Psoas muscle (tissue), 8 donors: ENCODE results near the gene GJB2. TPM values are rescaled to one million over a fixed set of nuclear protein-coding genes. Genes with fewer than 3 reads are reported as not detected.

Experiments used
- ATAC-seq, 4 donors: fragments of 200-7000 bp; cut with Tn5 transposase; one replicate each; pipeline ENCODE4 v1.9.1; 2020; ENCODE audit warnings: moderate library complexity in 3 of 4, mild to moderate bottlenecking in 2 of 4
- DNase-seq, 2 donors: peaks; one replicate each; pipeline ENCODE4 v3.0.0-alpha.2; 2020
- H3K27ac ChIP-seq: fragments of 200-600 bp; one replicate; pipeline ENCODE4 v1.8.0; 2022
- H3K27me3 ChIP-seq, 3 donors: fragments of 200-600 bp in 1 of 3; one replicate each; pipeline versions ENCODE4 v1.6.1 to v1.8.0; 2013 to 2022; ENCODE audit warnings: low read length in 2 of 3, mild to moderate bottlenecking in 2 of 3, moderate library complexity in 1 of 3; ENCODE audit not compliant: insufficient read depth in 3 of 3
- H3K36me3 ChIP-seq, 2 donors: fragments of 200-600 bp in 1 of 2; one replicate each; pipeline versions ENCODE4 v1.6.1 to v1.8.0; 2013 to 2022; ENCODE audit warnings: low read depth in 1 of 2, mild to moderate bottlenecking in 1 of 2, moderate library complexity in 1 of 2; ENCODE audit not compliant: insufficient read depth in 1 of 2
- H3K4me1 ChIP-seq: fragments of 200-600 bp; one replicate; pipeline ENCODE4 v1.8.0; 2022
- H3K4me3 ChIP-seq: fragments of 200-600 bp; one replicate; pipeline ENCODE4 v1.8.0; 2022; ENCODE audit warnings: mild to moderate bottlenecking
- H3K9me3 ChIP-seq: fragments of 200-600 bp; one replicate; pipeline ENCODE4 v1.8.0; 2022
- CTCF ChIP-seq: fragments of 200-600 bp; IDR thresholded peaks from one replicate; pipeline ENCODE4 v1.8.0; 2022; ENCODE audit warnings: antibody characterized with exemption
- WGBS, 3 donors: extraction: QIAGEN DNeasy Blood & Tissue Kit; methylation state at CpG; one replicate each; pipeline versions ENCODE4 v1.1.6 to v1.1.7; 2013; 5-methylcytosine and 5-hydroxymethylcytosine counted together
- intact Hi-C, 2 donors: fragments of 100-400 bp; cut with DNase I; formaldehyde crosslinking; loops; one replicate each; pipeline versions ENCODE4 v1.11.0 to v1.14.2; 2022
- polyA plus RNA-seq, 3 donors: library from polyadenylated mRNA; stranded (reverse); fragments of 200-250 nt; gene quantifications; one replicate each; pipeline ENCODE4 v1.2.3, GENCODE V29; 2013
- total RNA-seq, 4 donors: library from RNA; stranded (reverse); fragmentation: NEBNext Ultra II Directional in 2 of 4; extraction: Animal tissue kit (Norgen Biotek cat#: 25700) in 2 of 4; gene quantifications; one replicate each; pipeline versions ENCODE4 v1.2.1 to v1.2.4, GENCODE V29; 2021 to 2023
- donor health status: healthy with polysubstance abuse.
- donor health status: DM: no; HTN: no; CAD: no; lungs with moderate emphysema.
- donor health status: Bipolar disorder and iron deficiency.
- donor health status: healthy.
- donor health status: DM: yes; HTN: yes; CAD: no.
- donor health status: DM: no; HTN: no; CAD: no.
- donor health status: DM: no; HTN: no; CAD: no.
- donor health status: DM: yes; HTN: yes; CAD: no.

Gene GJB2
- total and polyA plus RNA-seq, 7 donors = 0.07 to 0.47 (median 0.26) TPM; not detected in 2

- no peak for TF ChIP-seq CTCF
- intact Hi-C loops = loop anchor here (10.0 kb wide), 1 partner anchor 184 kb away; no protein-coding TSS in a partner anchor
- no peak for DNase-seq
- ATAC-seq = no peak
- H3K36me3 ChIP-seq = no peaks in the 10 kb centered on the region
- WGBS, 3 donors = 82 to 83% (median 83%) methylated on average over 7 of the region's 7 CpGs
- no peaks in the 10 kb centered on the region for H3K9me3 ChIP-seq
- no peak overlapping the region for H3K4me3 ChIP-seq
- peaks cover 0 to 32% (median 4%) of the 10 kb centered on the region in 3 donors for H3K27me3 ChIP-seq
- no peak overlapping the region for H3K27ac ChIP-seq
- no peaks in the 10 kb centered on the region for H3K4me1 ChIP-seq
Observed at GRCh38 chr13:20168396-20168795, 24.3 kb downstream of the GJB2 start.

- H3K9me3 ChIP-seq = no peaks in the 10 kb centered on the region
- H3K4me3 ChIP-seq = no peak overlapping the region
- no peak for TF ChIP-seq CTCF
- H3K27ac ChIP-seq = no peak overlapping the region
- peaks cover 0 to 50% (median 17%) of the 10 kb centered on the region in 3 donors for H3K27me3 ChIP-seq
- no peaks in the 10 kb centered on the region for H3K36me3 ChIP-seq
- no peak for DNase-seq
- no peak for ATAC-seq
- WGBS, 3 donors = 79 to 84% (median 81%) methylated on average over 11 of the region's 11 CpGs
- intact Hi-C loops = loop anchor here (10.0 kb wide), 1 partner anchor 181 kb away; no protein-coding TSS in a partner anchor
- H3K4me1 ChIP-seq = no peaks in the 10 kb centered on the region
Observed at GRCh38 chr13:20165417-20166257, 27.1 kb downstream of the GJB2 start.

GRCh38 chr13:20161951-20162300, 30.8 kb downstream of the GJB2 start:
- ATAC-seq (no peak), DNase-seq (no peak)
- Histone ChIP-seq H3K4me3 (no peak overlapping the region), H3K36me3 (no peaks in the 10 kb centered on the region), H3K4me1 (no peaks in the 10 kb centered on the region), H3K27ac (no peak overlapping the region), H3K27me3 (peaks cover 0 to 71% (median 21%) of the 10 kb centered on the region in 3 donors), H3K9me3 (no peaks in the 10 kb centered on the region)
- no peak for TF ChIP-seq CTCF
- WGBS, 3 donors = 42 to 50% (median 47%) methylated on average over 16 of the region's 16 CpGs
- intact Hi-C loops = loop anchor here (2.0 to 10.0 kb wide), 4 partner anchors 70 to 235 kb away; no protein-coding TSS in a partner anchor

GRCh38 chr13:20161275-20161950, 31.3 kb downstream of the GJB2 start:
- Histone ChIP-seq H3K9me3 (no peaks in the 10 kb centered on the region), H3K36me3 (no peaks in the 10 kb centered on the region), H3K4me1 (no peaks in the 10 kb centered on the region), H3K4me3 (peak overlapping the region; percentile 55), H3K27ac (no peak overlapping the region), H3K27me3 (peaks cover 0 to 76% (median 21%) of the 10 kb centered on the region in 3 donors)
- ATAC-seq = peak in 3 of 4 donors; percentile 25 to 39 (median 34)
- no peak for DNase-seq
- intact Hi-C loops = loop anchor here (5.0 to 10.0 kb wide), 3 partner anchors 69 to 177 kb away; no protein-coding TSS in a partner anchor
- no peak for TF ChIP-seq CTCF
- 4 to 5% (median 5%) methylated on average over 59 to 79 of the region's 79 CpGs for WGBS, 3 donors
